Activated T-cell treated with anti-CD3 and anti-CD28 coated beads for 4 hours (primary cell): ENCODE measurements around the gene TCP1.
A peak's percentile ranks its signal among the peaks of the same experiment; 100 is the strongest.
"Not testable (repeated sequence)": the region's sequence is repeated elsewhere in the genome, so short reads cannot be mapped to it uniquely, and the experiment has no call there.

Experiments used
- DNase-seq: peaks from one replicate; pipeline ENCODE4 v3.0.0-alpha.2; 2020

Gene TCP1

GRCh38 chr6:159816775-159817174, 27.4 kb upstream of the TCP1 start:
- DNase-seq = not testable (repeated sequence)

- DNase-seq = no peak
These were observed 26.0 kb upstream of the TCP1 start for GRCh38 chr6:159815410-159815809.

GRCh38 chr6:159813781-159814180, 24.4 kb upstream of the TCP1 start:
- no peak for DNase-seq

GRCh38 chr6:159809149-159809548, 19.7 kb upstream of the TCP1 start:
- DNase-seq = no peak

- no peak for DNase-seq
These were observed 19.2 kb upstream of the TCP1 start for GRCh38 chr6:159808647-159809046.

- DNase-seq = no peak
These were observed 17.9 kb upstream of the TCP1 start for GRCh38 chr6:159807150-159807858.

- DNase-seq = no peak
These were observed 16.6 kb upstream of the TCP1 start for GRCh38 chr6:159806021-159806458.

- DNase-seq = no peak
These were observed 16.1 kb upstream of the TCP1 start for GRCh38 chr6:159805440-159806020.

- no peak for DNase-seq
These were observed 15.1 kb upstream of the TCP1 start for GRCh38 chr6:159804504-159804903.

GRCh38 chr6:159801935-159802334, 12.5 kb upstream of the TCP1 start:
- DNase-seq = no peak

- no peak for DNase-seq
These were observed 10.9 kb upstream of the TCP1 start, which contains the start of gene PNLDC1 for GRCh38 chr6:159800141-159800865. Gene PNLDC1 (plus strand): TSS chr6:159800276. CDS start chr6:159800308, 32 bp downstream.

GRCh38 chr6:159797554-159797953, 8.2 kb upstream of the TCP1 start:
- DNase-seq = no peak

- DNase-seq = not testable (repeated sequence)
These were observed 5.6 kb upstream of the TCP1 start for GRCh38 chr6:159794976-159795375.

- DNase-seq = no peak
These were observed 1.7 kb upstream of the TCP1 start for GRCh38 chr6:159790956-159791598.

GRCh38 chr6:159790149-159790955, 950 bp upstream of the TCP1 start, which contains the start of gene MRPL18:
Gene MRPL18 (plus strand): TSS chr6:159790467. CDS start chr6:159790588, 121 bp downstream.
- DNase-seq = peak; percentile 76

GRCh38 chr6:159788753-159789376, 537 bp downstream of the TCP1 start:
- DNase-seq = no peak

GRCh38 chr6:159788276-159788675, 1.1 kb downstream of the TCP1 start:
- no peak for DNase-seq

- no peak for DNase-seq
These were observed 10.8 kb downstream of the TCP1 start for GRCh38 chr6:159778542-159779103.

- DNase-seq = no peak
These were observed 11.3 kb downstream of the TCP1 start for GRCh38 chr6:159778131-159778530.

GRCh38 chr6:159777240-159777904, 12.0 kb downstream of the TCP1 start:
- no peak for DNase-seq

GRCh38 chr6:159772196-159772595, 17.2 kb downstream of the TCP1 start:
- DNase-seq = no peak
